Measurements from ENCODE around the gene DOCK7. TPM values are rescaled to one million over a fixed set of nuclear protein-coding genes. Genes with fewer than 3 reads are reported as not detected.

The DOCK7 gene
- total and polyA plus RNA-seq, 2 experiments from 2014 or later: 41.5 to 83.8 TPM

DNA sequence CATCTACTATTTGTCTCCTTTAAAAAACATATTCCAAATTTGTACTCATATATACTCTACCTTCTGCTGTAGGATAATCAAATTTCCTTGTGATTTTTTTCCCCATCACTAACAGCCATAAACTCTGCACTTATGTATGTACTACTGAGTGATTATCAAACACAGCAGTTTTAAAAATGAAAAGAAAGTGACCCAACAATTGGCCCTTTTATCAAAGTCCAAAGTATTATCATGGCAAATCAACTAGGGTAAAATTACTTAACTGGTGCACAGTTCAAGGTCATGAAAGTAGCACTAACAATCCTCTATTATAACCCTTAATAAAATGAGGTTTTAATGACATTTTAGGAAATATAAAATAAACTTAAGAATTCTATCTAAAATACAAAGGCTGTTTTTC lies 79.3 kb downstream of the DOCK7 start:
- H3K36me3 ChIP-seq (ENCODE audit: low read depth): peaks cover 11% of the 10 kb centered on the region
- H3K4me1 ChIP-seq (ENCODE audit: insufficient read depth): peaks cover 5% of the 10 kb centered on the region
- H3K27ac ChIP-seq: no peak overlapping the region
- H4K20me1 ChIP-seq (ENCODE audit: insufficient read depth): no peaks in the 10 kb centered on the region
- H3K9ac ChIP-seq: no peak overlapping the region
- H3K79me2 ChIP-seq (ENCODE audit: insufficient read depth): no peaks in the 10 kb centered on the region
- no peak overlapping the region for H3K4me3 ChIP-seq
- in situ Hi-C loops (cut with MboI): no loop called here
- H3K27me3 ChIP-seq (replicated peaks; ENCODE audit: insufficient read depth): no peaks in the 10 kb centered on the region
- no peak overlapping the region for H2AFZ ChIP-seq
- H3K4me2 ChIP-seq (ENCODE audit: unreplicated experiment): no peak overlapping the region
- H3K9me3 ChIP-seq (ENCODE audit: low read depth): no peaks in the 10 kb centered on the region
- no peak for TF ChIP-seq EZH2phosphoT487 (IDR thresholded peaks at IDR 0.05; ENCODE audit: insufficient read depth, low read depth)
- no peak for TF ChIP-seq EZH2 (IDR thresholded peaks at IDR 0.05; ENCODE audit: insufficient read depth, poor library complexity, severe bottlenecking)
- H3F3A ChIP-seq (ENCODE audit: insufficient read depth): no peaks in the 10 kb centered on the region
- DNase-seq: no peak
- no peaks in the 10 kb centered on the region for H3K9me2 ChIP-seq (ENCODE audit: insufficient read depth)

DNA sequence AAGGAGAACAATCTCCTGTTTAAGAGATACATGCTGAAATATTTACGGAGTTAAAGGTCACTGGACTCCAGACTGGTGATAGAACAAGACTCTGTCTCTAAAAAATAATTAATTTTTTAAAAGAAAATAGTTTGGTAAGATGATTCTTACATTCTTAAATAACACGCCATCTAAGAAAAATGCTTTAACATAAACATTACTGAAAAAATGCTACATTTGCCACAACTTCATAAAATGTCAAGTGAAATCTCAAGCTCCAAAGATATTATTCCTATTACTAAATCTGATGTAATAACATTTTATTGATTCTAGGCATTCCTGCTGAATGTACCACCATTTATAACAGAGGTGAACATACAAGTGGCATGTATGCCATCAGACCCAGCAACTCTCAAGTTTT lies 86.7 kb downstream of the DOCK7 start:
- Histone ChIP-seq H3K36me3 (ENCODE audit: low read depth) (0 out of 2 replicates have a peak, but pooled peaks cover 4% of the 10 kb centered on the region), H4K20me1 (ENCODE audit: insufficient read depth) (no peaks in the 10 kb centered on the region), H3K4me1 (ENCODE audit: insufficient read depth) (peaks cover 4% of the 10 kb centered on the region; the same call in 1 of the 2 replicates), H3K27ac (no peak overlapping the region), H3K9ac (no peak overlapping the region), H3F3A (ENCODE audit: insufficient read depth) (no peaks in the 10 kb centered on the region), H2AFZ (no peak overlapping the region), H3K79me2 (ENCODE audit: insufficient read depth) (no peaks in the 10 kb centered on the region), H3K27me3 (replicated peaks; ENCODE audit: insufficient read depth) (no peaks in the 10 kb centered on the region), H3K9me3 (ENCODE audit: low read depth) (no peaks in the 10 kb centered on the region), H3K9me2 (ENCODE audit: insufficient read depth) (no peaks in the 10 kb centered on the region), H3K4me3 (no peak overlapping the region), H3K4me2 (ENCODE audit: unreplicated experiment) (no peak overlapping the region)
- no peak for DNase-seq
- in situ Hi-C loops (cut with MboI): no loop called here
- WGBS, 2 experiments (ENCODE audit: low coverage in 1 of 2, low lambda C conversion rate in 2 of 2, missing lambda C conversion rate in 2 of 2): 92 to 99% methylated on average over 2 of the region's 2 CpGs
- TF ChIP-seq EZH2 (IDR thresholded peaks at IDR 0.05; ENCODE audit: insufficient read depth, poor library complexity, severe bottlenecking) (no peak), EZH2phosphoT487 (IDR thresholded peaks at IDR 0.05; ENCODE audit: insufficient read depth, low read depth) (no peak)

DNA sequence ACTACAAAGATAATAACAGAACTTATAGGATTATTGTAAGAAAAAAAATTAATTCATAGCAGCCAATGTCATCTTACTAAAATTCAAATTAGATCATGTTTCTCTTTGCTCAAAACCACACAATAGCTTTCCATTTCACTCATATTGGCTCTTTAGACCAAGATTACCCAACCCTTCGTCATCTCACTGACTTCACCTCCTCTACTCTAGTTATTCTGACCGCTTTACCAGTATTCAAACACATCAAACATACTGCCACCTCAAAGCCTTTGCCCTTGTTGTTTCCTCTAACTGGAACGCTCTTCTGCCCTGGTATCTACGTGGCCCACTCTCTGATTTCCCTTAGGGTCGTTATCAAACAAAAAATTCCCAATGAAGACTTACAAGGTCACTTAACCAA lies 89.1 kb downstream of the DOCK7 start:
- Histone ChIP-seq H3K4me1 (ENCODE audit: insufficient read depth) (peaks cover 4% of the 10 kb centered on the region; the same call in 1 of the 2 replicates), H3K9me3 (ENCODE audit: low read depth) (no peaks in the 10 kb centered on the region), H3K79me2 (ENCODE audit: insufficient read depth) (no peaks in the 10 kb centered on the region), H3K27me3 (replicated peaks; ENCODE audit: insufficient read depth) (no peaks in the 10 kb centered on the region), H3F3A (ENCODE audit: insufficient read depth) (no peaks in the 10 kb centered on the region; the same call in 1 of the 2 replicates), H2AFZ (no peak overlapping the region), H3K4me3 (no peak overlapping the region), H3K9me2 (ENCODE audit: insufficient read depth) (no peaks in the 10 kb centered on the region), H3K9ac (no peak overlapping the region), H3K4me2 (ENCODE audit: unreplicated experiment) (no peak overlapping the region), H3K27ac (no peak overlapping the region), H3K36me3 (ENCODE audit: low read depth) (0 out of 2 replicates have a peak, but pooled peaks cover 4% of the 10 kb centered on the region), H4K20me1 (ENCODE audit: insufficient read depth) (no peaks in the 10 kb centered on the region)
- 97 to 99% methylated on average over 5 of the region's 5 CpGs for WGBS, 2 experiments (ENCODE audit: low coverage in 1 of 2, low lambda C conversion rate in 2 of 2, missing lambda C conversion rate in 2 of 2)
- in situ Hi-C loops (cut with MboI): no loop called here
- no peak for DNase-seq
- TF ChIP-seq EZH2phosphoT487 (IDR thresholded peaks at IDR 0.05; ENCODE audit: insufficient read depth, low read depth): no peak
- TF ChIP-seq EZH2 (IDR thresholded peaks at IDR 0.05; ENCODE audit: insufficient read depth, poor library complexity, severe bottlenecking): no peak

DNA sequence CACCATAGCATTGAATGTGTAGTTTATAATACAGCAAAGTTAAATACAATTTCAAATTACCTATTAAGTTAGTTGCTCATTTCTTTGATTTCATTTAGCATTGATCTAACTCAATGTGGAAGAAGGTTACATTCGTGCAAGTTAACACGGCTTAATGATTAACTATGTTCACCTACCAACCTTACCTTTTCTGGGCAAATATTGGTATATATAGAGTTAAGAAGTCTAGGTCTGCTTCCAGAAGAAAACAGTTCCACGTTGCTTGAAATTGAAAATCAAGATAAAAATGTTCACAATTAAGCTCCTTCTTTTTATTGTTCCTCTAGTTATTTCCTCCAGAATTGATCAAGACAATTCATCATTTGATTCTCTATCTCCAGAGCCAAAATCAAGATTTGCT lies 90.9 kb downstream of the DOCK7 start, which contains the start of gene ANGPTL3:
Gene ANGPTL3 (plus strand): TSS at position 240 of the 400 bp plus-strand sequence. CDS start 47 bp downstream, at position 287.
- in situ Hi-C loops (cut with MboI): no loop called here
- DNase-seq: no peak
- Histone ChIP-seq H3K9me3 (ENCODE audit: low read depth) (no peaks in the 10 kb centered on the region), H3K9me2 (ENCODE audit: insufficient read depth) (no peaks in the 10 kb centered on the region), H3K4me2 (ENCODE audit: unreplicated experiment) (no peak within 1 kb of the TSS), H3K36me3 (ENCODE audit: low read depth) (no peaks in the 10 kb centered on the region), H3K9ac (no peak within 1 kb of the TSS), H3K27me3 (replicated peaks; ENCODE audit: insufficient read depth) (no peaks in the 10 kb centered on the region), H3K27ac (no peak within 1 kb of the TSS), H3F3A (ENCODE audit: insufficient read depth) (no peaks in the 10 kb centered on the region; the same call in 1 of the 2 replicates), H3K79me2 (ENCODE audit: insufficient read depth) (no peaks in the 10 kb centered on the region), H3K4me3 (no peak within 1 kb of the TSS), H3K4me1 (ENCODE audit: insufficient read depth) (peaks cover 9% of the 10 kb centered on the region; the same call in 1 of the 2 replicates), H4K20me1 (ENCODE audit: insufficient read depth) (no peaks in the 10 kb centered on the region), H2AFZ (no peak within 1 kb of the TSS)
- TF ChIP-seq EZH2phosphoT487 (IDR thresholded peaks at IDR 0.05; ENCODE audit: insufficient read depth, low read depth): no peak
- no peak for TF ChIP-seq EZH2 (IDR thresholded peaks at IDR 0.05; ENCODE audit: insufficient read depth, poor library complexity, severe bottlenecking)
- 80 to 82% methylated on average over 3 of the region's 3 CpGs for WGBS, 2 experiments (ENCODE audit: low coverage in 1 of 2, low lambda C conversion rate in 2 of 2, missing lambda C conversion rate in 2 of 2)

DNA sequence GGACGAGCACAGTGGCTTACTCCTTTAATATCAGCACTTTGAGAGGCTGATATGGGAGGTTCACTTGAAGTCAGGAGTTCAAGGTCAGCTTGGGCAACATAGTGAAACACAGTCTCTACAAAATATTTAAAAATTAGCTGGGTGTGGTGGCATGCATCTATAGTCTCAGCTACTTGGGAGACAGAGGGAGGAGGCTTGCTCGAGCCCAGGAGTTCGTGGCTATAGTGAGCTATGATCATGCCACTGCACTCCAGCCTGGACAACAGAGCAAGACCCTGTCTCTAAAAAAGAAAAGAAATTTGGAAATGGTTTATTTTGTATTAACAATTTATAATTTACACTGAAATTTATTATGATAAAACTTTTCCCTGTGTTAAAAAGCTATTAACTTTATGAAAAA lies 92.5 kb downstream of the DOCK7 start:
- Histone ChIP-seq H3K4me2 (ENCODE audit: unreplicated experiment) (no peak overlapping the region), H2AFZ (no peak overlapping the region), H3K27me3 (replicated peaks; ENCODE audit: insufficient read depth) (no peaks in the 10 kb centered on the region), H3K36me3 (ENCODE audit: low read depth) (no peaks in the 10 kb centered on the region), H3K4me1 (ENCODE audit: insufficient read depth) (peaks cover 9% of the 10 kb centered on the region; the same call in 1 of the 2 replicates), H3K9me2 (ENCODE audit: insufficient read depth) (no peaks in the 10 kb centered on the region), H4K20me1 (ENCODE audit: insufficient read depth) (no peaks in the 10 kb centered on the region), H3K4me3 (no peak overlapping the region), H3K79me2 (ENCODE audit: insufficient read depth) (no peaks in the 10 kb centered on the region), H3K9ac (no peak overlapping the region), H3K27ac (no peak overlapping the region), H3K9me3 (ENCODE audit: low read depth) (no peaks in the 10 kb centered on the region), H3F3A (ENCODE audit: insufficient read depth) (no peaks in the 10 kb centered on the region; the same call in 1 of the 2 replicates)
- in situ Hi-C loops (cut with MboI): no loop called here
- TF ChIP-seq EZH2phosphoT487 (IDR thresholded peaks at IDR 0.05; ENCODE audit: insufficient read depth, low read depth): no peak
- TF ChIP-seq EZH2 (IDR thresholded peaks at IDR 0.05; ENCODE audit: insufficient read depth, poor library complexity, severe bottlenecking): no peak
- no peak for DNase-seq
- WGBS, 2 experiments (ENCODE audit: low coverage in 1 of 2, low lambda C conversion rate in 2 of 2, missing lambda C conversion rate in 2 of 2): 89% methylated on average over 3 of the region's 3 CpGs

Measured in GM23248 (cell line).